GM18868 (cell line): ENCODE results near the gene COL27A1.
"Not testable (repeated sequence)": the region's sequence is repeated elsewhere in the genome, so short reads cannot be mapped to it uniquely, and the experiment has no call there.

Experiments
- ATAC-seq: cut with Tn5 transposase; IDR thresholded peaks from one replicate; pipeline ENCODE4 v1.9.1; 2021; ENCODE audit warnings: mild to moderate bottlenecking, moderate library complexity; ENCODE audit not compliant: unreplicated experiment

The COL27A1 gene

DNA sequence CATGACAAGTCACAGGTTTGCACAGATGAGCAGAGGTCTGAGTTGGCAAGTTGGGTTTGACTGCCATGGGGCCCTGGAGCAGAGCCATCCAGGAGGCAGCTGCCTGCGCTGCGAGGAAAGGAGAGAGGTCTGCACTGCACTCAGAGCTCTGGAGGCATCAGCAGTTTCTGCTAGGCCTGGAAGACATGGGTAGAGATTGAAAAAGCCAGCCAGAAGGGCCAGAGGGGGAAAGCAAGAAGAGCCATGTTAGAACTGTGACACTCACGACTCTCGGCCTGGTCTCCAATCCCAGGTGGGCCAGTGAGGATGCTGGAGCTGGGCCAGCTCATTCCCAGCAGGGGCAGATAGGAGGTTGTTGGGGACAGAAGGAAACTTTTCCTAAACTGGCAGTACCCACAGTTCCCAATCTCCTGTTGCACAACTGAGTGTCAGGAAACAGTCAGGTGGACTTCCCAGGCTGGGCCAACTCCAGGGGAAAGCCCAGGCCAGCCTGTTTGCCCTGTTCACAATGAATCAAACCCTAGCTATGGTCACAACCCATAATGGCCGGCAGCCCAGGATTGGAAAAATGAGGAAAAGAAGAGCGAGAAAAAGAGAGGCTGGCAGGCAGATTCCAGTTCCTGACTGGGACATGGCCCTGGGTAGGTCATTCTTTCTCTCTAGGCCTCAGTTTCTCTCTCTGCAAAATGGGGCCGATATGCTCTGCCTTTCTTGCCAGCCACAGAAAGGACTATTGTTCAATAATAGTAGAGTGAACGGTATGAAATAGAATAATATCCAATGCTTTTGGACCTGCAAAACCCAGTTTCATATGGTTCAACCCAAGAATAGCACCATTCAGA is 159.8 kb downstream of the COL27A1 start:
- ATAC-seq, result no peak

DNA sequence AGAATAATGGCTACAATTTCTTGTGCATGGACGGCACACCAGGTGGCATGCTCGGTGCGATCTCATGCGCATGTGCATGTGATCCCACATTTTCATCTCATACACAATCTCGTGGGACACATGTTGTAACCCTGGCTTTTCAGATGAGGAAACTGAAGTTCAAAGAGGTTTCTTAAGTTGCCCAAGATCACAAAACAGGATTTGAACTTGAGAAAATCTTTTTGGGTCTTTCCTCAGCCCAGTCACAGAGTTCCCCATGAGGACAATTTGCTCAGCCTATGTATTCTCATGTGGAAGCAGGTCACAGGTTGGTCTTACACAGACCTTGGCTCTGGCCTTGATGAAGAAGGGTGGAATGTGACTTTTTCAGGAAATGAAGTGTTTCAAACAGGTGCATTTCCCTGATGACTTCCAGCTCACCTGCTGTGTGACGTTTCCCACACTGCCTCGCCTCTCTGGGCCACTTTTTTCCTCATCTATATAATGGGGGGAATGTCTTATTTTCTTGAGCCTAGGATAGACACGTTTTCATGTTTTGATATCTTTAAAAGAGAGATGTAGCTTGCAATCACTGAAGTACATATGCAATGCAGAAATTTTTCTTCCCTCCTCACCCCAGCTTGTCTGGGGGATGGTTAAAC is 160.5 kb downstream of the COL27A1 start:
- no peak for ATAC-seq

DNA sequence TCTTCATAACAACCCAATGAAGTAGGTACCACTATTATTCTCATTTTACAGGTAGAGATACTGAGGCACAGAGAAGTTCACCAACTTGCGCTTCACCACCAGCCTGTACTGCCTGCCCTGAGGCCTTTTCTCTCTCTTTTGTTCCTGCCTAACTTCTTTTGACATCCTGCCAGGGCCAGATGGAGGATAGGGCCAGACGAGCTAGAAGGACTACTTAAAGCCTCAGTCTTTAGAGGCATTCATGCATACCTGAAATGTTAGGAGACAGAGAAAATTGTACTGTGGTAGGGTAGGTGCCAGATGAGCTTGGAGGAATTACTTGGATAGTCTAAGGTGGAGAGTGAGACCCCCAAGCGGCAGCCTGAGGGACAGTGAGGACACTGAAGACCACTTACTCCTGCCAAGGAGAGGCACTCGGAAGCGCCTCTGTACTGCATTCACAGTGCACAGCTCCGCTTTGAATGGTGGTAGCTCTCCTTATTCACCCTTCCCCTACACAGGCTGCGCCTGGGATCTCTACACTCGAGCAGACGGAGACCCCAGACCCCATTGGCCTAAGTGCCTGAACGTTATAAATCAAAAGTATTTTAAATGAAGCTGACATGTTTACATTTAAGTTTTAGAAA is 161.4 kb downstream of the COL27A1 start:
- ATAC-seq, result no peak

DNA sequence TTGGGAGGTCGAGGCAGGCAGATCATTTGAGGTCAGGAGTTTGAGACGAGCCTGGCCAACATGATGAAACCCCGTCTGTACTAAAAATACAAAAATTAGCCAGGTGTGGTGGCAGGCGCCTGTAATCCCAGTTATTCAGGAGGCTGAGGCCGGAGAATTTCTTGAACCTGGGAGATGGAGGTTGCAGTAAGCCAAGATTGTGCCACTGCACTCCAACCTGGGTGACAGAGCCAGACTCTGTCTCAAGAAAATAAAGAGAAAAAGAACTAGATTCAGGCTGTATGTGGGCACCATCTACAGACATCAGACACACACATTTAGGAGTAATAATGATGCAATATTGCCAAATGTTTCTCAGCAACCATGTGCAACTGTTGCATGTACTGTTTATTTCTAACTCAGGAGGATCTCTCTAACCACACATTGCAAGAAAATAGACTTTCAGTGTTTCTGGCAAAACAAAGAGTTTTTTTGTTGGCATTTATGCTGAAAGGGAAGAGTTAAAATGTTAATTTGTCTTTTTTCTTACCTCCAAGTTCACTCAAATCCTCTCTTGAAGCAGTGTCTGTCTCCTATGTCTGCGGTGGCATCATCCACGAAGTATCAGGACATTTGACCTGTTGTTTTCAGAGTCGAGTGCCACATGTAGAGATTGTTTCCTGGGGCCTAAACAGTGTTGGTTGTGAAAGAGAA is 162.5 kb downstream of the COL27A1 start:
- ATAC-seq, result no peak

DNA sequence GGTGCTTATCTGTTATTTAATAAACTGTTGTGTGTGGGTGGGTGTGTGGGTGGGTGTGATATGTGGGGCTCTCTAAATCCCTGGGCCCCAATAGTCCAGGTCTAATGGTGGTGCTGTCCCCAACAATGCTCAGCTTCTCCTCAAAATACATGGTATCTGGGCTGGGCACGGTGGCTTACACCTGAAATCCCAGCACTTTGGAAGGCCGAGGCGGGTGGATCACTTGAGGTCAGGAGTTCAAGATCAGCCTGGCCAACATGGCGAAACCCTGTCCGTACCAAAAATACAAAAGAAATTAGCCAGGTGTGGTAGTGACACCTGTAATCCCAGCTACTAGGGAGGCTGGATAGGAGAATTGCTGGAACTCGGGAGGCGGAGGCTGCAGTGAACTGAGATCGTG is 163.1 kb downstream of the COL27A1 start:
- ATAC-seq, result no peak

DNA sequence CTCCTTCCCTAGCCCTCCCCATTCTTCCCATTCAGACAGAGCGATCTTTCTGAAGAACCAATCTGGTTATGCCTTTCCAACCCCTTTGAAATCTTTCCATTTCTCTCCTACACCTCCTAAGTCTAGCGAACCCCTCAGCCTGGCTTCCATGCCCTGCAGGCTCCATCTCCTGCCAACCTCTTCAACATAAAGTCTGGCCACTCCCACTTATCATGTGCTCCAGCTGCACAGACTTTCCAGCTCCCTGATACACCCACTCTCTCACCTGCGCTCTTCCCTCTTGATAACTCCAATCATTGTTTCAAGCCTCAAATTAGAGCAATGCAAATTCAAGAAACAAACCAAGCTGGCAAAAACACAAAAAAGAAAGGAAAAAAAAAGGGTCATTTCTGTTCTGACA is 163.8 kb downstream of the COL27A1 start:
- no peak for ATAC-seq

DNA sequence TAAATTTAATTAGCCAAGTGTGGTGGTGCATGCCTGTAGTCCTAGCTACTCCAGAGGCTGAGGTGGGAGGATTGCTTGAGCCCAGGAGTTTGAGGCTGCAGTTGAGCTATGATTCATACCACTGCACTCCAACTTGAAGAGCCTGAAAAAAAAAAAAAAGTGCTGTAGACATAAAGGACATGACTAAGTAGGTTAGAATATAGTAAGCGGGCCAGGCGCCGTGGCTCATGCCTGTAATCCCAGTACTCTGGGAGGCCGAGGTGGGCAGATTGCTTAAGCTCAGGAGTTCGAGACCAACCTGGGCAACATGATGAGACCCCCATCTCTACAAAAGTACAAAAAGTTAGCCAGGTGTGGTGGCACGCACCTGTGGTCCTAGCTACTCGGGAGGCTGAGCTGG is 165.4 kb downstream of the COL27A1 start:
- not testable (repeated sequence) for ATAC-seq

DNA sequence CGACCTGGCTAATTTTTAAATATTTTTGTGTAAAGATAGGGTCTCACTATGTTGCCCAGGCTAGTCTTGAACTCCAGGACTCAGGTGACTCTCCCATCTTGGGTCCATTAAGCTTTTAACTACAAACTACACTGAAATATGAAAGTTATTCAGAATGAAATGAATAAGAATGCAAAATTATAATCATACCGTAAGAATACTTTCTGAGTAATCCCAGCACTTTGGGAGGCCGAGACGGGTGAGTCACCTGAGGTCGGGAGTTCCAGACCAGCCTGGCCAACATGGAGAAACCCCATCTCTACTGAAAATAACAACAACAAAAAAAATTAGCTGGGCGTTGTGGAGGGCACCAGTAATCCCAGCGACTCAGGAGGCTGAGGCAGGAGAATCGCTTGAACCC is 166.4 kb downstream of the COL27A1 start:
- no peak for ATAC-seq

DNA sequence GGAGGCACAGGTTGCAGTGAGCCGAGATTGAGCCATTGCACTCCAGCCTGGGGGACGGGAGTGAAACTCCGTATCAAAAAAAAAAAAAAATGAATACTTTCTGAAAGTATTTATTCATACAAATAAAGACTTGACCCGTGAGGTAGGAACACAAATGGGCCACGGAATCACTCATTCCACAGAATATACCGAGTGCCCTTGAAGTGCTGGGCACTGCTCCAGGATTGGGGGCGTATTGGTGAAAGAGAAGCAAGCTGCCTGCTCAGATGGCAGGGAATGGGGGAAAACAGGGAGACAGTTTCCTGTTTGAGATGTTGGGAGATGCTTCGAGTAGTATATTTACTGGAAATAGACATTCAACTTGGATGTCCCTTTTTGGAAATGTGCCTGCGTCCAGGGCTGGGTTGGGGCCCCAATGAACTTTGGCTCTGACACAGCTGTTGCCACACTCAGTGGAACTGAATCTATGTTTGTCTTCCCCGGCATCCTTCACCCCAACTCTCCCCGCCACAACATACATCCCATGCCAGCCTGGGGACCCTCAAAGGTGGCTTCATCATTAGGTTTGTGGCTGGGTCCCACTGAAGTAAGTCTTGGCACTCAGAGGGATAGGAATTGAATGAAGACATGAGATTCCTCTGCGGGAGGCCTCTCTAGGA is 167.0 kb downstream of the COL27A1 start:
- not testable (repeated sequence) for ATAC-seq

DNA sequence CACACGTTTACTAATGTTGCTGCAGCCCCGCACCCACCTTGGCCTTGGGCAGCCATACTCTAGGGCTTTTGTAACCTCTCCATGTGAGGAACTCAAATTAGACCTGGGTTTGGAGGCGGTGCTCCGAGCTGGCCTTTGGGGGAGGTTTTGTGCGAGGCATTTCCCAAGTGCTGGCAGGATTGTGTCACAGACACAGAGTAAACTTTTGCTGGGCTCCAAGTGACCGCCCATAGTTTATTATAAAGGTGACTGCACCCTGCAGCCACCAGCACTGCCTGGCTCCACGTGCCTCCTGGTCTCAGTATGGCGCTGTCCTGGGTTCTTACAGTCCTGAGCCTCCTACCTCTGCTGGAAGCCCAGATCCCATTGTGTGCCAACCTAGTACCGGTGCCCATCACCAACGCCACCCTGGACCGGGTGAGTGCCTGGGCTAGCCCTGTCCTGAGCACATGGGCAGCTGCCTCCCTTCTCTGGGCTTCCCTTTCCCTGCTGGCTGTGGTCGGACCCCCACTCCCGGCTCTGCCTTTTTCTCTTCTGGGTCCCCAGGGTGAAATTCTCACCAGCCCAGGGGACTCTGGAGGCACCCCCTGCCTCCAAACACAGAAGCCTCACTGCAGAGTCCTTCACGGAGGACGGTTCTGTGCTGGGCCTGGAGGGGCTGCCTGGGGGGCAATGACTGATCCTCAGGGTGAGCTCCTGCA is 167.6 kb downstream of the COL27A1 start, which contains the start of gene ORM1:
TSS of gene ORM1 (plus strand) at position 268 of the 701 bp plus-strand sequence. CDS start at position 304, 36 bp downstream.
- ATAC-seq, result not testable (repeated sequence)

DNA sequence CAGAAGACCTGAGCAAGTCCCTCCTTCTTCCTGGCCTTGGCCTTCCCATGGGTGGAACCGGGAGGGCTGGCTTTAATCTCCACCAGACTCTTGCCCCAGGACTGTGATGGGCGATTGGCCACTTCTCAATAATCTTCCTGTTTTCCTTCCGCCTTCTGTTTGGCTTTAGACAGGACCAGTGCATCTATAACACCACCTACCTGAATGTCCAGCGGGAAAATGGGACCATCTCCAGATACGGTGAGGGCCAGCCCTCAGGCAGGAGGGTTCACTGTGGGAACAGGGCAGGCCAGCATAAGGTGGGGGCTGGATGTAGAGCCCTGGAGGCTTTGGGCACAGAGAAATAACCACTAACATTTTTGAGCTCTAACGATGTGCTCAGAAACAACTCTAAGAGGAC is 168.5 kb downstream of the COL27A1 start:
- not testable (repeated sequence) for ATAC-seq

DNA sequence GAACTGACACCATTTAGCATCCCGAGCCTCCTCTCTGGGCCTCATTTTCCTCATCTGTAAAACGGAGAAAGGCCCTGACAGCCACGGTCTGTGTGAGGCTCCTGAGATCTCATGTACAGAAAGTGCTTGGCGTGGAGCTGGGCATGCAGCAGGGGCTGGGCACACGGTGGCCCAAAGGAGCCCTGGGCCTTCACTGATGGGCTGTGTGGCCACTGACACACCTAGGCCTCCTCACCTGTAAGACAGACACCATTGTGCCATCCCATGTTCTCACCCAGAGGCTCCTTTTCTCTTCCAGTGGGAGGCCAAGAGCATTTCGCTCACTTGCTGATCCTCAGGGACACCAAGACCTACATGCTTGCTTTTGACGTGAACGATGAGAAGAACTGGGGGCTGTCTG is 169.2 kb downstream of the COL27A1 start:
- ATAC-seq, result no peak

DNA sequence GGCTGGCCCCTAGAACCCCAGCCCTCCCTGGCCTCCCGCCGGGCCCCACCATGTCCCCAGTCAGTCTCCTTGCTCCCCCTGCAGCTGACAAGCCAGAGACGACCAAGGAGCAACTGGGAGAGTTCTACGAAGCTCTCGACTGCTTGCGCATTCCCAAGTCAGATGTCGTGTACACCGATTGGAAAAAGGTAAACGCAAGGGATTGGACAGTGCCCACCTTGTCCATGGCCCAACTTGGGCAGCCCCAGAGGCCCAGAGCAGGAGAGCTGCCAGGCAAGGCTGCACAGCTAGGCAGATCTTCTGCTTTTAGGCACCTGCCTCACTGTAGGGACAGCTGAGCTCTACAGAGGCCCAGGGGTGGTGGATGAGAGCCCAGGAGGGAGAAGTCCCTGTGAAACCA is 169.6 kb downstream of the COL27A1 start:
- ATAC-seq, result not testable (repeated sequence)

DNA sequence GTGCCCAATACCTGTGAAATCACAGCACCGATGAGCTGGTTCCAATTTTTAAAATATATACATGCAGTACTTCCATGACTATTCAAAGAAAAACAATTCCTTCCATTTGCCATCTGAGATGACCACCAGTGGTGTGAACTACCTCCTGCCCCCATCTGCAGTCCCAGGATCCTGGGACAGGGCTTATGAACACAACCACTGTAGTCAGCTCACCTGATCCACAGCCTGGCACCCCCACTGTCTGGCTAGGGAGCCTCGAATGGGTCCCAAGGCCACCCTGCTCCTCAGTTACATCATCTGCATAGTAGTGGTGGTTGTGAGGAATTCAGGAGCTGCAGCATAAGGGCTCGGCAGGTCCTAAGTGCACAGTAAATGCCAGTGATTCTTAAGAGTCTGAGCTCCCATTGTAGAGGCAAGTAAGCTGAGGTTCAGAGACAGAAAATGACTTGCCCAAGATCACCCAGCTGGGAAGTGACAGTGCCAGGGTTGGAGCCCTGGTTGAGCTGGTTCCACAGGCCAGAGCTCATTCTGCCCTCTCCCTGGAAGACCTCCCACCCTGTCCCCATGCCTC is 170.4 kb downstream of the COL27A1 start:
- ATAC-seq, result not testable (repeated sequence)

DNA sequence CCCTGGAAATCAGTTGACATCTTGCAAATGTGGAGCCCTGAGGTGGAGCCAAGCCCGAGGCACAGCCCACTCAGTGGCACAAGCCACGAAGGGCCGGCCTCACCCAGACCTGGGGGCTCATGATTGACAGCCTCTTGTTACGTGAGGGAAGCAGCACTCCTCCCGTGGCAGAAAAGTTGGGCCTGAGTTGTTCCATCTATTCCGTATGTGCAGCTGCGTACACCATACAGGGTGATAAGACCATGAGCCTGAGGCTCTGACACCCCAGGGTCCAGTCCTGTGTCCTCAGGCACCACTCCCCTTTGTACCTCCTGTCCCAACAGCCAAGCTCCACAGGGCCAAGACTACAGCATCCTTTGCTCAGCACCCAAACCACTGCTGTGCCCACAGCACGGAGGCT is 172.4 kb downstream of the COL27A1 start:
- no peak for ATAC-seq

DNA sequence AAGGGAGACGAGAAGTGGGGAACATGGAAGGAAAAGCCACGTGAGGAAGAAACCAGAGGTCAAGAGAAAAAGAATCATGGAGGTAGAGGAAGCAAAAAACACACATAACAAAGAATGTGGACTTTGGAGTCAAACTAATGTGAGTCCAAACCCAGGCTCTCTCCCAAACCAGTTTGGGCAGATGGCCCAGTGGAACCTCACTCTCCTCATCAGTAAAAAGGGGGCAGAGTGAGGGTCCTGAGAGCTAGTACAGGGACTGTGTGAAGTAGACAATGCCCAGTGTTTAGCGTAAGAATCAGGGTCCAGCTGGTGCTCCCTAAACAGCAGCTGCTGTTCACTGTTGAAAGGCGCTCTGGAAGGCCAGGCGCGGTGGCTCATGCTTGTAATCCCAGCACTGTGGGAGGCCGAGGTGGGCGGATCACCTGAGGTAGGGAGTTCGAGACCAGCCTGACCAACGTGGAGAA is 173.1 kb downstream of the COL27A1 start:
- ATAC-seq, result not testable (repeated sequence)

DNA sequence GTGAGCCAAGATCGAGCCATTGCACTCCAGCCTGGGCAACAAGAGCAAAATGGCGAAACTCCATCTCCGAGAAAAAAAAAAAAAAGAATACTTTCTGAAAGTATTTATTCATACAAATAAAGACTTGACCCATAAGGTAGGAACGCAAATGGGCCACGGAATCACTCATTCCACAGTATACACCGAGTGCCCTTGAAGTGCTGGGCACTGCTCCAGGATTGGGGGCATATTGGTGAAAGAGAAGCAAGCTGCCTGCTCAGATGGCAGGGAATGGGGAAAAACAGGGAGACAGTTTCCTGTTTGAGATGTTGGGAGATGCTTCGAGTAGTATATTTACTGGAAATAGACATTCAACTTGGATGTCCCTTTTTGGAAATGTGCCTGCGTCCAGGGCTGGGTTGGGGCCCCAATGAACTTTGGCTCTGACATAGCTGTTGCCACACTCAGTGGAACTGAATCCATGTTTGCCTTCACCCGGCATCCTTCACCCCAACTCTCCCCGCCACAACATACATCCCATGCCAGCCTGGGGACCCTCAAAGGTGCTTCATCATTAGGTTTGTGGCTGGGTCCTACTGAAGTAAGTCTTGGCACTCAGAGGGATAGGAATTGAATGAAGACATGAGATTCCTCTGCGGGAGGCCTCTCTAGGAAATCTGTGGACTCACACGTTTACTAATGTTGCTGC is 173.7 kb downstream of the COL27A1 start:
- not testable (repeated sequence) for ATAC-seq

DNA sequence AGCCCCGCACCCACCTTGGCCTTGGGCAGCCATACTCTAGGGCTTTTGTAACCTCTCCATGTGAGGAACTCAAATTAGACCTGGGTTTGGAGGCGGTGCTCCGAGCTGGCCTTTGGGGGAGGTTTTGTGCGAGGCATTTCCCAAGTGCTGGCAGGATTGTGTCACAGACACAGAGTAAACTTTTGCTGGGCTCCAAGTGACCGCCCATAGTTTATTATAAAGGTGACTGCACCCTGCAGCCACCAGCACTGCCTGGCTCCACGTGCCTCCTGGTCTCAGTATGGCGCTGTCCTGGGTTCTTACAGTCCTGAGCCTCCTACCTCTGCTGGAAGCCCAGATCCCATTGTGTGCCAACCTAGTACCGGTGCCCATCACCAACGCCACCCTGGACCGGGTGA is 174.3 kb downstream of the COL27A1 start, which contains the start of gene ORM2:
TSS of gene ORM2 (plus strand) at position 245 of the 398 bp plus-strand sequence. CDS start at position 281, 36 bp downstream.
- ATAC-seq, result not testable (repeated sequence)

DNA sequence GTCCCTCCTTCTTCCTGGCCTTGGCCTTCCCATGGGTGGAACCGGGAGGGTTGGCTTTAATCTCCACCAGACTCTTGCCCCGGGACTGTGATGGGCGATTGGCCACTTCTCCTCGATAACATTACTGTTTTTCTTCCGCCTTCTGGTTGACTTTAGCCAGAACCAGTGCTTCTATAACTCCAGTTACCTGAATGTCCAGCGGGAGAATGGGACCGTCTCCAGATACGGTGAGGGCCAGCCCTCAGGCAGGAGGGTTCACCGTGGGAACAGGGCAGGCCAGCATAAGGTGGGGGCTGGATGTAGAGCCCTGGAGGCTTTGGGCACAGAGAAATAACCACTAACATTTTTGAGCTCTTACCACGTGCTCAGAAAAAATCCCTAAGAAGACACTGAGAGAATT is 175.3 kb downstream of the COL27A1 start:
- no peak for ATAC-seq
